Esophagus muscularis mucosa (tissue), 4 donors: ENCODE measurements around the gene ADISSP. TPM values are rescaled to one million over a fixed set of nuclear protein-coding genes. Genes with fewer than 3 reads are reported as not detected.

Experiments used
- DNase-seq: peaks from one replicate; pipeline ENCODE4 v3.0.0-alpha.2; 2017; ENCODE audit errors: extremely low spot score
- H3K27ac ChIP-seq, 4 donors: fragments of 200-600 bp; sonication (generic); replicated peaks in 1 of 4; 1 replicate in 3 of 4; 2 replicates in 1 of 4; pipeline ENCODE4 v1.5.1; 2016 to 2019; ENCODE audit warnings: mild to moderate bottlenecking in 1 of 4
- H3K27me3 ChIP-seq, 4 donors: fragments of 200-600 bp; sonication (generic); one replicate each; pipeline versions ENCODE4 v1.5.1 to v1.6.0; 2016 to 2019
- H3K36me3 ChIP-seq, 4 donors: fragments of 200-600 bp; sonication (generic); one replicate each; pipeline ENCODE4 v1.5.1; 2016 to 2019
- H3K4me1 ChIP-seq, 4 donors: fragments of 200-600 bp; sonication (generic); one replicate each; pipeline ENCODE4 v1.5.1; 2016 to 2019
- H3K4me3 ChIP-seq, 4 donors: fragments of 200-600 bp; sonication (generic); 1 replicate in 2 of 4; 2 replicates in 2 of 4; pipeline ENCODE4 v1.5.1; 2016 to 2019; ENCODE audit warnings: mild to moderate bottlenecking in 4 of 4, moderate library complexity in 1 of 4
- H3K9me3 ChIP-seq, 4 donors: fragments of 200-600 bp; sonication (generic); 1 replicate in 3 of 4; 2 replicates in 1 of 4; pipeline ENCODE4 v1.5.1; 2016 to 2019
- CTCF ChIP-seq, 3 experiments: fragments of 200-600 bp in 2 of 3; fragments of 450-650 bp in 1 of 3; sonication (generic) in 2 of 3; IDR thresholded peaks; one replicate each; pipeline ENCODE4 v1.5.1; 2017 to 2019; ENCODE audit warnings: antibody characterized with exemption in 3 of 3, mild to moderate bottlenecking in 2 of 3, moderate library complexity in 1 of 3
- EP300 ChIP-seq: sonication (generic); formaldehyde crosslinking; IDR thresholded peaks from one replicate; pipeline ENCODE4 v1.6.1; 2017; ENCODE audit warnings: antibody characterized with exemption
- POLR2A ChIP-seq: fragments of 450-650 bp; IDR thresholded peaks from one replicate; pipeline ENCODE4 v1.6.1; 2017; ENCODE audit warnings: antibody characterized with exemption, moderate library complexity, mild to moderate bottlenecking, low read depth
- POLR2AphosphoS5 ChIP-seq, 2 donors: sonication (generic); formaldehyde crosslinking; IDR thresholded peaks; one replicate each; pipeline ENCODE4 v1.6.1; 2017; ENCODE audit warnings: antibody characterized with exemption in 2 of 2
- WGBS: methylation state at CpG from one replicate; pipeline ENCODE4 v1.1.5; 2018; 5-methylcytosine and 5-hydroxymethylcytosine counted together
- intact Hi-C: fragments of 100-400 bp; cut with DNase I; formaldehyde crosslinking; loops from one replicate; pipeline ENCODE4 v1.15.1; 2023
- total RNA-seq, 4 donors: library from RNA; depleted of rRNA; stranded (reverse); fragments of >200 nt; gene quantifications; one replicate each; pipeline versions ENCODE4 v1.1.0 to v1.2.1, GENCODE V29; 2016

ADISSP gene
- total RNA-seq, 4 donors from 2014 or later: 56.5 to 96.1 (median 73.6) TPM

DNA sequence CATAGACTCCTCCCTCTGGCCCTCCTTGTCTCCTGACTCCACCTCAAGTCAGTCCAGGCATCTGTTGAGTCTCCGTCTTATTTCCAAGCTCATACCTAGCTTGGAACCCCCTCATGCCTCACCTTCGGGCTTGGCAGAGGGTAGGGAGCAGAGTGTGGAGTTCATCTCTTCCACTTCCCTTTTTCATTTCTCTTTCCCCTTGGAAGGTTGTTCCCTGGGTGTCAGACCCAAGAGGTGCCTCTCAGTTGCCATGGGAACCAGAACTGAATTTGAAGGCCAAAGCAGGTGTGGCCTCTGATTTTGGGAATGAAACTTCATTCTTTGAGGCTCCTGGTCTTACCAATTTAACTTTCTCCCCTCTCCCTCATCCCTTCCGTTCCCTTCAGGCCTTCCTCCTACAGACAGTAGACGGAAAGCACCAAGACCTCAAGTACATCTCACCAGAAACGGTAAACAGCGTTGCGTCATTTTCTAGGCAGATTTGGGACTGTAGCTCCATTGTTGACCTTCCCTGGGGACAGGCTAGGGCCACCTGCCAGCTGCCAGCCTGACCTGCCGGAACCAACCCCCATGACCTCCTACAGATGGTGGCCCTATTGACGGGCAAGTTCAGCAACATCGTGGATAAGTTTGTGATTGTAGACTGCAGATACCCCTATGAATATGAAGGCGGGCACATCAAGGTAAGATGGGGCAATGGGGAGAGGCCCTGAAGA, 35.1 kb upstream of the ADISSP start:
- H3K27me3 ChIP-seq: no peaks in the 10 kb centered on the region
- peak overlapping the region in 3 of 4 donors; percentile 5 to 96 (median 23) for H3K27ac ChIP-seq
- no peak for TF ChIP-seq EP300
- intact Hi-C loops: no loop called here
- peaks cover 28 to 77% (median 67%) of the 10 kb centered on the region in 4 donors for H3K4me1 ChIP-seq
- DNase-seq: no peak
- H3K36me3 ChIP-seq: peaks cover 46 to 79% (median 61%) of the 10 kb centered on the region in 4 donors
- WGBS: 82% methylated on average over 11 of the region's 11 CpGs
- peaks cover 0 to 5% (median 0%) of the 10 kb centered on the region in 4 donors for H3K9me3 ChIP-seq
- no peak overlapping the region for H3K4me3 ChIP-seq

GRCh38 chr20:3801846-3802245, 34.3 kb upstream of the ADISSP start:
- Histone ChIP-seq H3K36me3 (peaks cover 46 to 82% (median 61%) of the 10 kb centered on the region in 4 donors), H3K4me3 (no peak overlapping the region), H3K9me3 (peaks cover 0 to 5% (median 0%) of the 10 kb centered on the region in 4 donors), H3K4me1 (peaks cover 20 to 77% (median 67%) of the 10 kb centered on the region in 4 donors), H3K27ac (peak overlapping the region in 3 of 4 donors; percentile 18 to 96 (median 23)), H3K27me3 (no peaks in the 10 kb centered on the region)
- no peak for DNase-seq
- 94% methylated on average over 13 of the region's 13 CpGs for WGBS
- TF ChIP-seq EP300: no peak
- TF ChIP-seq POLR2A: no peak
- TF ChIP-seq CTCF (IDR thresholded peaks at IDR 0.05): no peak
- TF ChIP-seq POLR2AphosphoS5 (IDR thresholded peaks at IDR 0.05): no peak
- intact Hi-C loops: no loop called here

GRCh38 chr20:3801299-3801698, 33.7 kb upstream of the ADISSP start:
- Histone ChIP-seq H3K4me3 (no peak overlapping the region), H3K9me3 (peaks cover 0 to 4% (median 0%) of the 10 kb centered on the region in 4 donors), H3K36me3 (peaks cover 46 to 82% (median 61%) of the 10 kb centered on the region in 4 donors), H3K4me1 (peaks cover 20 to 77% (median 66%) of the 10 kb centered on the region in 4 donors), H3K27me3 (no peaks in the 10 kb centered on the region), H3K27ac (peak overlapping the region in 2 of 4 donors; percentile 18 to 44)
- intact Hi-C loops: no loop called here
- TF ChIP-seq POLR2AphosphoS5 (IDR thresholded peaks at IDR 0.05) (no peak), EP300 (no peak), POLR2A (no peak), CTCF (IDR thresholded peaks at IDR 0.05) (no peak)
- 100% methylated on average over 3 of the region's 4 CpGs for WGBS
- no peak for DNase-seq

DNA sequence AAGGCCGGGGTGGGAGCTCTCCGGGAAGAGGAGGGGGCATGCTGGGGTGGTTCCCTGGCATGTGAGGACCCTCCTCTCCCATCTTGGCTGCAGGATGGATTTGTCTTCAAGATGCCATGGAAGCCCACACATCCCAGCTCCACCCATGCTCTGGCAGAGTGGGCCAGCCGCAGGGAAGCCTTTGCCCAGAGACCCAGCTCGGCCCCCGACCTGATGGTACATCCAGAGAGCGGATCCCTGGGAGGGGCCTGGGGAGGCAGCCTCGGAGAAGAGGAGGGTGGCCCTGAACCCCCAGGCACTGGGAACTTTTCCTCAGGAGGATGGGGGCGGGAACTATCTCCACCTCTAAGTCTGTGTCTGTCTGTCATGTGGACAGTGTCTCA, 33.3 kb upstream of the ADISSP start:
- peaks cover 46 to 81% (median 60%) of the 10 kb centered on the region in 4 donors for H3K36me3 ChIP-seq
- WGBS: no CpG with 5 or more reads among the region's 8 CpGs

More for the DNA sequence above, 33.3 kb upstream of the ADISSP start:
- H3K9me3 ChIP-seq: no peaks in the 10 kb centered on the region
- H3K4me3 ChIP-seq: no peak overlapping the region
- no peak for DNase-seq
- H3K27ac ChIP-seq: peak overlapping the region in 2 of 4 donors; percentile 44 to 99
- TF ChIP-seq CTCF (IDR thresholded peaks at IDR 0.05): no peak
- no peak for TF ChIP-seq EP300
- no peak for TF ChIP-seq POLR2A
- TF ChIP-seq POLR2AphosphoS5 (IDR thresholded peaks at IDR 0.05): no peak
- H3K4me1 ChIP-seq: peaks cover 16 to 73% (median 62%) of the 10 kb centered on the region in 4 donors
- intact Hi-C loops: no loop called here
- no peaks in the 10 kb centered on the region for H3K27me3 ChIP-seq
